ENCODE measurements around the gene GGT5. TPM values are rescaled to one million over a fixed set of nuclear protein-coding genes. Genes with fewer than 3 reads are reported as not detected.
"Not testable (repeated sequence)": the region's sequence is repeated elsewhere in the genome, so short reads cannot be mapped to it uniquely, and the experiment has no call there.

Gene GGT5
- total RNA-seq, 1 donor from 2014 or later = not detected

DNA sequence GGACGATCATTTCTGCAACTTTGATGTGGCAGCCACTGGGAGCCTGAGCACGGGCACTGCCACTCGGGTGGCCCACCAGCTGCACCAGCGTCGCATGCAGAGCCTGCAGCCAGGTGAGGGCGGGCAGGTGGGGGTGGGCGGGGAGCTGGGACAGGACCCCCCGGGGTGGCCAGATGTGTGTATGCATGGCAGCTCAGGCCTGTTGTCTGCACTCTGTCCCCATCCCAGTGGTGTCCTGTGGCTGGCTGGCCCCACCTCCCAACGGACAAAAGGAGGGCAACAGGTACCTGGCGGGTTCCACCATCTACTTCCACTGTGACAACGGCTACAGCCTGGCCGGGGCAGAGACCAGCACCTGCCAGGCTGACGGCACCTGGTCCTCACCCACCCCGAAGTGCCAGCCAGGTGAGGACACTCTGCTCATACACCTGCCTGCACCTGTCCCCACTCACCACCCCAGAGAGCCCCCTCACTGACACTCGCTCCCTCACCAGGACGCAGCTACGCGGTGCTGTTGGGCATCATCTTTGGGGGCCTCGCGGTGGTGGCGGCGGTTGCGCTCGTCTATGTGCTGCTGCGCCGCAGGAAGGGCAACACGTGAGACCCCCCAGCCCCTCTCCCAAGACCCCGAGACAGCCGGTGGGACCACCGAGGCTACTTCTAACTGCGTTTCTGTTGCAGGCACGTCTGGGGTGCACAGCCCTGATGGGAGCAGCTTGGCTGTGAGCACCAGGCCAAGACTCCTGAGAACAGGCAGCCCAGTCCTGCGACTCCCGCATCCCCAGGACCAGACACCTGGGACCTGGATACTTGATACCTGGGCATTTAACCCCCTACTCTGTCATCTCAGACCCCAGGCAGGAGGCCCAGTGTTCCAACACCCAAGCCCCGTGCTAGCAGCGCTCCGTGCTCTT, 56.9 kb downstream of the GGT5 start:
- Mint-ChIP-seq H3K27me3 (ENCODE audit: insufficient read depth) (no peaks in the 10 kb centered on the region), H3K9me3 (no peaks in the 10 kb centered on the region)
- intact Hi-C loops (cut with micrococcal nuclease) = loop anchor here (2.0 kb wide), 2 partner anchors 71 to 337 kb away; no protein-coding TSS in a partner anchor

DNA sequence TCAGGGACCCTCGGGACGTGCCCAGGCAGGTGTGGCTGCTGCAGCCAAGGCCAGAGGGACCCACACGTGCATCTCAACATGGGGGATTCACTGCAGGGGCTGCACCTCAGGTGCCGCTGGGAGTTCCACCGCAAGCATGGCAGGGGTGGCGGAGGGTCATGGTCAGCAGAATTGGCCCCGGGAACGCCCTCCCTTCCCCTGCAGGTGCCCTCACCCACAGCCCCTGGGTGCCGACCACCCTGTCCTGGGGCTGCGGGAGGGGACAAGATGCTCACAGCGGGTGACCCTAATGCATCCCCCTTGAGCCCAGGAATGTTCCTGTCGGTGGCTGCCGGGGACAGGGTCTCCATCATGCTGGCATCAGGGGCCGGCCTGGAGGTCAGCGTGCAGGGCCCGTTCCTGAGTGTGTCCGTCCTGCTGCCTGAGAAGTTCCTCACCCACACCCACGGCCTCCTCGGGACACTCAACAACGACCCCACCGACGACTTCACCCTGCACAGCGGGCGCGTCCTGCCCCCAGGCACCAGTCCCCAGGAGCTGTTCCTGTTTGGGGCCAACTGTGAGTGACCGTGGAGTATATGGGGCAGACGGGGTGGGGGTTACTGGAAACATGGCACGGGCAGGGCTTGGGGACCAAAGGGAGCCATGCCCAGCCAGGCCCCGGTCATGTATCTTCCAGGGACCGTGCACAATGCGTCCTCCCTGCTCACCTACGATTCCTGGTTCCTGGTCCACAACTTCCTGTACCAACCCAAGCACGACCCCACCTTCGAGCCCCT, 57.8 kb downstream of the GGT5 start:
- intact Hi-C loops (cut with micrococcal nuclease) = no loop called here
- no peak for DNase-seq (ENCODE audit: low spot score)
- H3K4me3 Mint-ChIP-seq = no peak overlapping the region
- no peak overlapping the region for H3K27ac Mint-ChIP-seq
- H3K27me3 Mint-ChIP-seq (ENCODE audit: insufficient read depth) = no peaks in the 10 kb centered on the region
- peaks cover 8% of the 10 kb centered on the region for H3K4me1 Mint-ChIP-seq (ENCODE audit: low read depth)
- H3K9me3 Mint-ChIP-seq = no peaks in the 10 kb centered on the region
- no peaks in the 10 kb centered on the region for H3K36me3 Mint-ChIP-seq (ENCODE audit: low read depth)

More for the DNA sequence above, 56.9 kb downstream of the GGT5 start:
- Mint-ChIP-seq H3K27ac (no peak overlapping the region), H3K4me3 (no peak overlapping the region), H3K36me3 (ENCODE audit: low read depth) (no peaks in the 10 kb centered on the region), H3K4me1 (ENCODE audit: low read depth) (peaks cover 8% of the 10 kb centered on the region)
- DNase-seq (ENCODE audit: low spot score) = no peak

DNA sequence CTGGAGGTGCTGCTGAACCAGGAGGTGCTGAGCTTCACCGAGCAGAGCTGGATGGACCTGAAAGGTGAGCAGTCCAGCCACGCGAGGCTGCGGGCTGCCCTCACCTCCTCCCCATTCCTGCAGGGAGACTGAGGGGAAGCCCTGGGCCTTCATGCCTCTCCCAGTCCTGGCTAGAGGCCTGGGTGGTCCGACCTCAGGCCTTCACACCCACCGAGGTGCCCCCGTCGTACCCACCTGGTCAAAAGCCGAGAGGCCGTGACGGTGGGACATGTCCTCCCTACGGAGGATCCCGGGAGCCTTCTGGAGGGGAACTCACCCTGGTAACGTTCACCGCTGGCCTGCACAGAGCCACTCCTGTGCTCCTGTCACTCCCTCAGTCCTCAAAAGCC, 58.5 kb downstream of the GGT5 start:
- no peak for DNase-seq (ENCODE audit: low spot score)
- H3K27ac Mint-ChIP-seq = no peak overlapping the region
- H3K27me3 Mint-ChIP-seq (ENCODE audit: insufficient read depth) = no peaks in the 10 kb centered on the region
- intact Hi-C loops (cut with micrococcal nuclease) = no loop called here
- H3K4me3 Mint-ChIP-seq = no peak overlapping the region
- no peaks in the 10 kb centered on the region for H3K36me3 Mint-ChIP-seq (ENCODE audit: low read depth)
- no peaks in the 10 kb centered on the region for H3K9me3 Mint-ChIP-seq
- peaks cover 8% of the 10 kb centered on the region for H3K4me1 Mint-ChIP-seq (ENCODE audit: low read depth)

DNA sequence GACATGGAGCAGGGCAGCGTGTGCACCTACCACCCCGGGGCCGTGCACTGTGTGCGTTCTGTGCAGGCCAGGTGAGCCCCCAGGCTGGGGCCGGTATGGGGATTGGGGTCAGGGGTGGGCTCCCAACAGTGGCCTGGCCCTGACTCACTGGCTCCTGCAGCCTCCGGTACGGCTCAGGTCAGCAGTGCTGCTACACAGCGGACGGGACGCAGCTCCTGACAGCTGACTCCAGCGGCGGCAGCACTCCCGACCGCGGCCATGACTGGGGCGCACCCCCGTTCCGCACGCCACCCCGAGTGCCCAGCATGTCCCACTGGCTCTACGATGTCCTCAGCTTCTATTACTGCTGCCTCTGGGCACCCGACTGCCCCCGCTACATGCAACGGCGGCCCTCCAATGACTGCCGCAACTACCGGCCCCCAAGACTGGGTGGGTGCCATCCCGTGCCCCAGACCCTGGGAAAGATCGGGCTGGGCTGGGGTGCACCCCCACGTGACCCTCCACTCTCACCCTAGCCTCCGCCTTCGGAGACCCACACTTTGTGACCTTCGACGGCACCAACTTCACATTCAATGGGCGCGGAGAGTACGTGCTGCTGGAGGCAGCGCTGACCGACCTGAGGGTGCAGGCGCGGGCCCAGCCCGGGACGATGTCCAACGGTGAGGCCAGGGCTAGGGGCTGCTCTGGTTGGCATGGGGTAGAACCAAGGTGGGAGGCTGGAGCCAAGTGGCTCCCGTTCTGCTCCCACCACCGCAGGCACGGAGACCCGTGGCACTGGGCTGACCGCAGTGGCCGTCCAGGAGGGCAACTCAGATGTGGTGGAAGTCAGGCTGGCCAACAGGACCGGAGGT, 59.2 kb downstream of the GGT5 start:
- Mint-ChIP-seq H3K36me3 (ENCODE audit: low read depth) (no peaks in the 10 kb centered on the region), H3K4me1 (ENCODE audit: low read depth) (peaks cover 8% of the 10 kb centered on the region), H3K27me3 (ENCODE audit: insufficient read depth) (no peaks in the 10 kb centered on the region), H3K4me3 (no peak overlapping the region), H3K9me3 (no peaks in the 10 kb centered on the region), H3K27ac (no peak overlapping the region)
- no peak for DNase-seq (ENCODE audit: low spot score)
- intact Hi-C loops (cut with micrococcal nuclease) = no loop called here

DNA sequence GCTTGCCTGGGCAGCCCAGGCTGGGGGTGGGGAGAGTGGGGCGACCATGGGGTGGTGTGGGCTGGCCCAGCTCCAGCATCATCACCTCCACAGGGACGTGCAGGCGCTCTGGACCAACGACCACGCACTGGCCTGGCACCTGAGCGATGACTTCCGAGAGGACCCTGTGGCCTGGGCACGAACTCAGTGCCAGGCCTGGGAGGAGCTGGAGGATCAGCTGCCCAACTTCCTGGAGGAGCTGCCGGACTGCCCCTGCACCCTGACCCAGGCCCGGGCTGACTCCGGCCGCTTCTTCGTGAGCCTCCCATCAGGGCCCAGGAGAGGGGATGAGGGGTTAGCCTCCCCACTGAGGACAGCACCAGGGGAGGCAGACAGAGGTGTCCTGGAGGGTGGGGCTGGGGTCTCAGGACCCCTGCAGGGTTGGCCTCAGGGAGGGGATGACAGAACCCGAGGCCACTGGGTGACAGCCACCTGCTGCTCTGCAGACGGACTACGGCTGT, 59.8 kb downstream of the GGT5 start:
- H3K4me3 Mint-ChIP-seq = no peak overlapping the region
- H3K9me3 Mint-ChIP-seq = no peaks in the 10 kb centered on the region
- intact Hi-C loops (cut with micrococcal nuclease) = no loop called here
- H3K27ac Mint-ChIP-seq = no peak overlapping the region
- H3K36me3 Mint-ChIP-seq (ENCODE audit: low read depth) = no peaks in the 10 kb centered on the region
- no peaks in the 10 kb centered on the region for H3K27me3 Mint-ChIP-seq (ENCODE audit: insufficient read depth)
- DNase-seq (ENCODE audit: low spot score) = no peak
- H3K4me1 Mint-ChIP-seq (ENCODE audit: low read depth) = peaks cover 5% of the 10 kb centered on the region

DNA sequence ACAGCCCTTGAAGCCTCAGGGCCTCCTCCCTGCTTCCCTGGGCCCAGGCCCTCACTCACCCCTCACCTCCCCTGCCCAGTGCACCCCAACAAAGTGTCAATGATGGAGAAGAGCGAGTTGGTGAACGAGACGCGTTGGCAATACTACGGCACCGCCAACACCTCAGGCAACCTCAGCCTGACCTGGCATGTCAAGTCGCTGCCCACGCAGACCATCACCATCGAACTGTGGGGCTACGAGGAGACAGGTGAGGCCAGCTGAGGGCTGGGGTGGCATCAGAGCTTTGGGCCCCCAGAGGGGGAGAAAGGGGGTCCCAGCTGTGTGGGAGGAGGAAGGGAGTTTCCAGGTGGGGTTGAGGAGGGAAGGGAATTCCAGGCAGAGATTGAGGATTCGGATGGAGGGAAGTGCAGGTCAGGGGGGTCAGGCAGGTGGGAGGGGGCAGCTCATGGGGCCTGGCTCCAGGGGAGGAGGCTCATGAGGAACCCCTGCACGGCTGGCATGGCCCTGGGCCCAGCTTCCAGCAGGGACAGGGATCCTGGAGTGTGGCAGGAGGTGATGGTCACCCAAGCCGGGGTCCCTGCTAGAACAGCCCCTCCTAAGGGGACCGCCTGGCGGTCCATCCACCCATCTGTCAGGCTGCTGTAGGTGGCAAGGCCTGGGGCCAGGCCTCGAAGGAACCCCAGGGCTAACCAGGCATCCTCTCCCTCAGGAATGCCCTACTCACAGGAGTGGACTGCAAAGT, 60.7 kb downstream of the GGT5 start:
- Mint-ChIP-seq H3K36me3 (ENCODE audit: low read depth) (no peaks in the 10 kb centered on the region), H3K4me3 (no peak overlapping the region), H3K9me3 (no peaks in the 10 kb centered on the region), H3K27ac (no peak overlapping the region), H3K27me3 (ENCODE audit: insufficient read depth) (no peaks in the 10 kb centered on the region), H3K4me1 (ENCODE audit: low read depth) (no peaks in the 10 kb centered on the region)
- intact Hi-C loops (cut with micrococcal nuclease) = no loop called here
- DNase-seq (ENCODE audit: low spot score) = no peak

DNA sequence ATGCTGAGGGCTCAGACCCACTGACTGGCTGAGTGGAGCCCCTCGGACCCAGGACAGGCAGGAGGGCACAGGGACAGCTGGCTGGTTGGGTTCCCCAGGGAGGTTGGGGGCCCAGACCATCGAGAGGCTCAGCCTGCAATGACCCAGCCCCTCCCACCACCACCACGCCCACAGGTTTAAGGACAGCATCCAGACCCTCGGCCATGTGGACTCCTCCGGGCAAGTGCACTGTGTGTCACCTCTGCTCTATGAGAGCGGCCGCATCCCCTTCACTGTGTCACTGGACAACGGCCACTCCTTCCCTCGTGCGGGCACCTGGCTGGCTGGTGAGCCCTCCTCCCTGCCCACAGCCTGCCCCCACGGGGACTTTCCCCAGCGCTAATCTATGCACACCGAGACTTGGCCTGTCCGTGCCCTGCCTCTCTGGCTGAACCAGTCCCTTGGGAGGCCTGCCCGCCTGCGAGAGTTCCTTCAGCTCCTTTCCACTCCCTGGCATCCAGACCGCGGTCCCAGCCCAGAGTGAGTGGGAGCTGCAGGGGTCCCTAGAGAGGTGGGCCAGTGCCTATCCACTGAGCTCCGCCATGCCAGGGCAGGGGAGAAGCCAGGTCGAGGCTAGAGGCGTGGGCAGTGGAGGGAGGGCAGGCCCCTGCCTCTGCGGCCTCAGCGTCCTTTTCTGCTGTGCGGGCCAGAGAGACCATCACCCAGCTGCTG, 61.4 kb downstream of the GGT5 start:
- Mint-ChIP-seq H3K27ac (no peak overlapping the region), H3K36me3 (ENCODE audit: low read depth) (no peaks in the 10 kb centered on the region), H3K4me1 (ENCODE audit: low read depth) (no peaks in the 10 kb centered on the region), H3K27me3 (ENCODE audit: insufficient read depth) (no peaks in the 10 kb centered on the region), H3K9me3 (no peaks in the 10 kb centered on the region), H3K4me3 (no peak overlapping the region)
- intact Hi-C loops (cut with micrococcal nuclease) = no loop called here
- DNase-seq (ENCODE audit: low spot score) = no peak

DNA sequence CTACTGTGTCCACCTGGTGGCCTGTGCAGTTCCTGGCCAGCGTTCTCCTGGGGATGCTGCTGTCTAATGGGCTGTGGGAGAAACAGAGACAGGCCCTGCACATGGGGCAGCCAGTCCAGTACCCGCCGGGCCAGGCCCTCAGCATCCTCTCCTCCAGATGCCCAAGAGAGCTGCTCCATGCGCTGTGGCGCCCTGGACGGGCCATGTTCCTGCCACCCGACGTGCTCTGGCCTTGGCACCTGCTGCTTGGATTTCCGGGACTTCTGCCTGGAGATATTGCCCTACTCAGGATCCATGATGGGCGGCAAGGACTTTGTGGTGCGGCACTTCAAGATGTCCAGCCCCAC, 62.0 kb downstream of the GGT5 start:
- H3K4me3 Mint-ChIP-seq; H3K27ac Mint-ChIP-seq; DNase-seq (ENCODE audit: low spot score); H3K9me3 Mint-ChIP-seq; H3K4me1 Mint-ChIP-seq (ENCODE audit: low read depth); H3K27me3 Mint-ChIP-seq (ENCODE audit: insufficient read depth); intact Hi-C loops (cut with micrococcal nuclease); H3K36me3 Mint-ChIP-seq (ENCODE audit: low read depth): not testable (repeated sequence)

DNA sequence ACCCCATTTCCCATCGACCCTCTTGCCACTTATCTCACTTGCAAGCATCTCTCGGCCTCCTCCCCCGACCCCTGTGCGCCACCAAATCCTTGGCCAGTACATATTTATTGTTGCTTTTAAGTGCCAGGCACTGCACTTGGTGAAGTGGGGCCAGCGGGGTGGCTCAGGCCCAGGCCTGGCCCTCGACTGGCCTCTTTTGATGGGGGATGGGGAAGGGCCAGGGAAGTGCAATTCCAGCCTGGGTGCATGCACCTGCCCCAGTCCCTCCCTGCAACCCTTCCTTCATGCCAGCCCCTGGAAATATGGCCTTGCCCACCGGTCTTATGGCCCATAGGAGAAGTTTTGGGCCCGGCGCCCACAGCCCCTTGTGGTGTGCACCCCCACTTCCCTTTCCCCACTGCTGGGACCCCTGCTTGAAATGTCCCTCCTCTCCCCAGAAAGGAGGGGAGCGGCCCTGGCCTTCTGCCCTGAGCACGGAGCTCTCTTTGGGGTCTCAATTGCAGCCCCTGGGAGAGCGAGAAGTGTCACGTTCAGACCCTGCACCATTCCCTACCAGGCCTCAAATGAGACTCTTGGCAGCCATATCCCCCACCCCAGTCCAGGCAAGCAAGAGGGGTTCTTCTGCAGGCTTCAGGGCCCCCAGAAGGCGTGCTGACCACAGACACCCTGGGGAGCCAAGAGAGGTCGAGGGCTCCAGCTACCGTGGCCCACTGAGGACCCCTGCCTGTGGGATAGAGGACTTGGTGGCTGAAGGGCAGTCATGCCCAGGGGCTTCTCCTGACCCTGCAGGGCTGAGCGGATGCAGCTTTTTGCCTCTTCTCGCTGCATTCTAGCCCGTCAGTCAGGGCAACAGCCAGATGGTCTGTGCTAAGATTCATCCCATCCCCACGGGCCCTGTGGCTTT, 62.6 kb downstream of the GGT5 start:
- Mint-ChIP-seq H3K36me3 (ENCODE audit: low read depth) (no peaks in the 10 kb centered on the region), H3K9me3 (no peaks in the 10 kb centered on the region), H3K27ac (no peak overlapping the region), H3K4me1 (ENCODE audit: low read depth) (no peaks in the 10 kb centered on the region), H3K27me3 (ENCODE audit: insufficient read depth) (no peaks in the 10 kb centered on the region), H3K4me3 (no peak overlapping the region)
- DNase-seq (ENCODE audit: low spot score) = no peak
- intact Hi-C loops (cut with micrococcal nuclease) = no loop called here

DNA sequence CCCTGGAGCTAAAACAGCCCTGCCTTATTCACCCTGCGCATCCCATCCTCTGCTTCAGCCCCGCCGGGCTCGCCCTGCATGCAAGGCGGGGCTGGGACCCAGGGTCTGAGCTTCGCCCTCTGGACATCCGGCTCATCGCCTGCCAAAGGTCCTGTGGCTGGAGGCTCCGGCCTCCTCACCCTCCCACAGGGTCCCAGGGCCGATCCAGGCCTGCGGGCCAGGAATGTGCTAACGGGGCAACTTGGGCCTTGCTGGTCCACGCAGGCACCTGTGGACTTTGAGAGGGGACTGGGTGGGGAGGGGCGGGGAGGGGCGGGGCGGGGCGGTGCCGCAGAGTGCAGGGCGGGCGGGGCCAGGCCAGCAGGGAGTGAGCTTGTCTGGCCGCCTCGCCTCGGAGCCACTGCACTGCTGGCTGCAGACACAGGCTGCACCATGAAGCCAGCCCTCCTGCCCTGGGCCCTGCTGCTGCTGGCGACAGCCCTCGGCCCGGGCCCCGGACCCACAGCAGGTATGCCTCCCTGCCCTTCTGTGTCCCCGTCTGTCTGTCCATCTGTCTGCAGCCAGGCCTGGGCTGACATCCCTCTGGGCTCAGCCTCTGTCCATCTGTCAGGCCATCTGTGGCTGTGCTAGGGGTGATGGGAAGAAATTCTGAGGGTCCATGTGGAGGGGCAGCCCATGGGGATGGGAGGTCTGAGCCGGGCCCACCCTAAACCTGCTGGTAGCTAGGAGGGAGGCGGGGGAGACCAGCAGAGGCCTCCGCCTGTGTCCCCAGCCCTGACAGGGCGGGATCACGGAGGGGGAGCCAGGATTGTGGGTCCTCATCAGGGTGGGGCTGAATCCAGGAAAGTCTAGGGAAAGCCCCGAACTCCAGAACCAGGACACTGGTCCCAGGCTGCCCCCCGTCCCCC, 63.5 kb downstream of the GGT5 start, which contains the start of gene SUSD2:
Gene SUSD2 (plus strand): TSS at position 400 of the 908 bp plus-strand sequence. CDS start 33 bp downstream, at position 433.
- H3K27ac Mint-ChIP-seq = no peak within 1 kb of the TSS
- no peaks in the 10 kb centered on the region for H3K27me3 Mint-ChIP-seq (ENCODE audit: insufficient read depth)
- H3K4me1 Mint-ChIP-seq (ENCODE audit: low read depth) = no peaks in the 10 kb centered on the region
- intact Hi-C loops (cut with micrococcal nuclease) = no loop called here
- no peaks in the 10 kb centered on the region for H3K36me3 Mint-ChIP-seq (ENCODE audit: low read depth)
- H3K9me3 Mint-ChIP-seq = no peaks in the 10 kb centered on the region
- DNase-seq (ENCODE audit: low spot score) = no peak
- no peak within 1 kb of the TSS for H3K4me3 Mint-ChIP-seq

Data from activated T-helper 1 cell treated with anti-CD3 and anti-CD28 coated beads, Interleukin-12 subunit alpha, Interleukin-12 subunit beta, Interleukin-2, Interleukin-4 antibody, amounts not matched to agents 30 ng/mL and 10 ng/mL and 1 ng/mL, durations not matched to agents 14 hours and 24 hours and 36 hours (primary cell).